ENCODE measurements around the gene COL12A1.

GRCh38 chr6:75081921-75082320 lies 123.9 kb downstream of the COL12A1 start:
- TF ChIP-seq CTCF (IDR thresholded peaks at IDR 0.05) (no peak), POLR2AphosphoS5 (IDR thresholded peaks at IDR 0.05; ENCODE audit: low read depth, low read length) (no peak), SIN3A (IDR thresholded peaks at IDR 0.05; ENCODE audit: borderline replicate concordance, insufficient read depth, low read depth, low read length) (no peak), REST (IDR thresholded peaks at IDR 0.05; ENCODE audit: insufficient read depth in 1 of 2, low read depth in 2 of 2, low read length in 1 of 2) (no peak)

Measured in Panc1 (cell line).